Lower leg skin (tissue), 4 donors: Measurements from ENCODE around the gene DLGAP1. TPM values are rescaled to one million over a fixed set of nuclear protein-coding genes. Genes with fewer than 3 reads are reported as not detected.

Experiments
- DNase-seq, 2 donors: peaks; one replicate each; pipeline ENCODE4 v3.0.0-alpha.2; 2019; ENCODE audit warnings: low spot score in 2 of 2
- H3K4me3 ChIP-seq: fragments of 200-600 bp; sonication (generic); 2 replicates; pipeline ENCODE4 v1.5.1; 2017; ENCODE audit warnings: mild to moderate bottlenecking, low read depth; ENCODE audit not compliant: poor library complexity, severe bottlenecking
- CTCF ChIP-seq, 3 donors: fragments of 450-650 bp; IDR thresholded peaks; one replicate each; pipeline ENCODE4 v1.5.1; 2016; ENCODE audit warnings: antibody characterized with exemption in 3 of 3, mild to moderate bottlenecking in 3 of 3, moderate library complexity in 2 of 3
- POLR2A ChIP-seq, 2 donors: fragments of 450-650 bp; IDR thresholded peaks; one replicate each; pipeline ENCODE4 v1.6.1; 2016 to 2017; ENCODE audit warnings: antibody characterized with exemption in 2 of 2, mild to moderate bottlenecking in 1 of 2, moderate library complexity in 1 of 2
- WGBS, 2 donors: methylation state at CpG; one replicate each; pipeline ENCODE4 v1.1.5; 2018; 5-methylcytosine and 5-hydroxymethylcytosine counted together
- intact Hi-C: fragments of 100-400 bp; cut with DNase I; formaldehyde crosslinking; loops from one replicate; pipeline ENCODE4 v1.15.0; 2023; ENCODE audit warnings: low total_unique reads
- total RNA-seq, 4 donors: library from RNA; depleted of rRNA; stranded (reverse); fragments of >200 nt; gene quantifications; one replicate each; pipeline ENCODE4 v1.1.0, GENCODE V29; 2016

The DLGAP1 gene
- total RNA-seq, 4 donors from 2014 or later: 0.34 to 1.3 (median 0.82) TPM

GRCh38 chr18:3655254-3656050 lies 799.7 kb downstream of the DLGAP1 start:
- intact Hi-C loops: no loop called here
- TF ChIP-seq CTCF (IDR thresholded peaks at IDR 0.05): no peak
- WGBS, 2 donors: 82 to 86% methylated on average over 15 of the region's 15 CpGs
- H3K4me3 ChIP-seq: no peak overlapping the region
- no peak for DNase-seq

GRCh38 chr18:3654442-3655253 lies 800.5 kb downstream of the DLGAP1 start:
- TF ChIP-seq POLR2A (IDR thresholded peaks at IDR 0.05) (no peak), CTCF (IDR thresholded peaks at IDR 0.05) (no peak)
- no peak overlapping the region for H3K4me3 ChIP-seq
- DNase-seq: no peak
- 86% methylated on average over 11 of the region's 11 CpGs for WGBS, 2 donors
- intact Hi-C loops: no loop called here

GRCh38 chr18:3653851-3654441 lies 801.2 kb downstream of the DLGAP1 start:
- TF ChIP-seq CTCF (IDR thresholded peaks at IDR 0.05): no peak
- TF ChIP-seq POLR2A (IDR thresholded peaks at IDR 0.05): no peak
- no peak for DNase-seq
- no peak overlapping the region for H3K4me3 ChIP-seq
- intact Hi-C loops: no loop called here
- WGBS, 2 donors: 92 to 96% methylated on average over 12 of the region's 12 CpGs

GRCh38 chr18:3653263-3653850 lies 801.8 kb downstream of the DLGAP1 start:
- 83 to 87% methylated on average over 5 of the region's 5 CpGs for WGBS, 2 donors
- intact Hi-C loops: no loop called here
- H3K4me3 ChIP-seq: no peak overlapping the region
- no peak for TF ChIP-seq POLR2A (IDR thresholded peaks at IDR 0.05)
- TF ChIP-seq CTCF (IDR thresholded peaks at IDR 0.05): no peak
- DNase-seq: no peak

GRCh38 chr18:3652380-3653262 lies 802.5 kb downstream of the DLGAP1 start:
- peak; percentile 81 to 87 for DNase-seq

More at GRCh38 chr18:3652380-3653262, 802.5 kb downstream of the DLGAP1 start:
- no peak overlapping the region for H3K4me3 ChIP-seq
- no peak for TF ChIP-seq POLR2A (IDR thresholded peaks at IDR 0.05)
- 53 to 55% methylated on average over 13 of the region's 13 CpGs for WGBS, 2 donors
- intact Hi-C loops: no loop called here
